Duodenal mucosa (tissue), 2 donors: ENCODE results near the gene TNNT2.

ENCODE experiments used
- H3K27ac ChIP-seq: one replicate; pipeline ENCODE4 v1.7.0; 2013; ENCODE audit warnings: low read depth, low read length
- H3K27me3 ChIP-seq, 2 donors: one replicate each; pipeline ENCODE4 v1.7.0; 2013; ENCODE audit warnings: low read length in 2 of 2, control low read depth in 1 of 2; ENCODE audit not compliant: insufficient read depth in 2 of 2, control insufficient read depth in 1 of 2
- H3K36me3 ChIP-seq, 2 donors: one replicate each; pipeline ENCODE4 v1.7.0; 2013; ENCODE audit warnings: low read length in 2 of 2, control low read depth in 1 of 2; ENCODE audit not compliant: insufficient read depth in 2 of 2, control insufficient read depth in 1 of 2
- H3K4me1 ChIP-seq, 2 donors: one replicate each; pipeline ENCODE4 v1.7.0; 2013; ENCODE audit warnings: low read length in 2 of 2, control low read depth in 1 of 2; ENCODE audit not compliant: insufficient read depth in 2 of 2, control insufficient read depth in 1 of 2
- H3K4me3 ChIP-seq, 2 donors: one replicate each; pipeline ENCODE4 v1.7.0; 2013; ENCODE audit warnings: low read length in 2 of 2, low read depth in 1 of 2
- H3K9ac ChIP-seq, 2 donors: one replicate each; pipeline ENCODE4 v1.7.0; 2013; ENCODE audit warnings: low read length in 2 of 2, low read depth in 1 of 2
- H3K9me3 ChIP-seq, 2 donors: one replicate each; pipeline ENCODE4 v1.7.0; 2013; ENCODE audit warnings: low read length in 2 of 2, control low read depth in 1 of 2; ENCODE audit not compliant: control insufficient read depth in 1 of 2

Gene TNNT2

DNA sequence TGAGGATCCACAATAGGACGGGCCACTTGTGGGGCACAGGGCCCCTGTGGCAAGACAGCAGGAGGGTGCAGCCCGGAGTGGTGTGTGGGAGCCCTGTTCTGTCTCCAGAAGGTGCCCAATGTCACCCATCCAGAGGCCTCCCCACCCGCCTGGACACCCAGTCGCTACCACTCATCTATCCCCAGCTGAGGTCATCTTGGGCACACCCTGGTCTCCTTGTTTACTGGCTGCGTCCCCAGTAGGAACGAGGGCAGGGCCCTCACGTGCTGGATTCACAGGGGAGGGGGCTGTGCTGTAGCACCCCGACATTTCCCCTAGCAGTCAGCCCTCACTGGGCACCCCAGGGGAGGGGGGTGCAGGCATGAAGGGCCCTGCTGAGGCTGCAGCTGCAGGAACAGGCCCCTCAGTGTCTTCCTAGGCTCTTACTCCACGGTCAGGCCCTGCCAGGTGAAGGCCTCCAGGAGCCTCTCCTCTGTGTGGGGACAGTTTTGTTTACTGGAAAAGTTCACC is 2.3 kb upstream of the TNNT2 start:
- peaks cover 8 to 29% of the 10 kb centered on the region in 2 donors for H3K36me3 ChIP-seq
- H3K9ac ChIP-seq: no peak overlapping the region
- peaks cover 12 to 16% of the 10 kb centered on the region in 2 donors for H3K27me3 ChIP-seq
- H3K4me1 ChIP-seq: no peaks in the 10 kb centered on the region
- no peak overlapping the region for H3K4me3 ChIP-seq
- H3K27ac ChIP-seq: no peak overlapping the region
- no peaks in the 10 kb centered on the region for H3K9me3 ChIP-seq

DNA sequence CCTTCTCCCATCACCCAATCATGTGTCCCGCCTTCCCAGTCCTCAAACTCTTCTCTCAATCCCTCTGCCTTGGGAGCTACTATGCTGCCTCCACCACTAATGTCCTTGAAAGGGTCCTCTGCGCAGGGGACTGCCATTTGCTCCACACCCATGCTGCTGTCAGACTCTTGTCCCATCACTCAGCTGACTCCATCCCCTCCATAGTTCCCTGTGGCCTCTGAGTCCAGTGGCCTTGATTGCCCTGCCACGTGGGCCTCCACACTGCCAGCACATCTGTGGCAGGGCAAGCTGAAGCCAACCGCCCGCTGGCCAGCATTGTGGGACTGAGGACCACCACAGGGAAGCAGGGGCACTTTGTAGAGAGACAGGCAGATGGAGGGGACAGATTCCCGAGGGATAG is 1.3 kb upstream of the TNNT2 start:
- H3K9me3 ChIP-seq: no peaks in the 10 kb centered on the region
- H3K9ac ChIP-seq: no peak overlapping the region
- H3K27ac ChIP-seq: no peak overlapping the region
- no peak overlapping the region for H3K4me3 ChIP-seq
- peaks cover 0 to 20% of the 10 kb centered on the region in 2 donors for H3K36me3 ChIP-seq
- H3K27me3 ChIP-seq: peaks cover 12 to 21% of the 10 kb centered on the region in 2 donors
- no peaks in the 10 kb centered on the region for H3K4me1 ChIP-seq

DNA sequence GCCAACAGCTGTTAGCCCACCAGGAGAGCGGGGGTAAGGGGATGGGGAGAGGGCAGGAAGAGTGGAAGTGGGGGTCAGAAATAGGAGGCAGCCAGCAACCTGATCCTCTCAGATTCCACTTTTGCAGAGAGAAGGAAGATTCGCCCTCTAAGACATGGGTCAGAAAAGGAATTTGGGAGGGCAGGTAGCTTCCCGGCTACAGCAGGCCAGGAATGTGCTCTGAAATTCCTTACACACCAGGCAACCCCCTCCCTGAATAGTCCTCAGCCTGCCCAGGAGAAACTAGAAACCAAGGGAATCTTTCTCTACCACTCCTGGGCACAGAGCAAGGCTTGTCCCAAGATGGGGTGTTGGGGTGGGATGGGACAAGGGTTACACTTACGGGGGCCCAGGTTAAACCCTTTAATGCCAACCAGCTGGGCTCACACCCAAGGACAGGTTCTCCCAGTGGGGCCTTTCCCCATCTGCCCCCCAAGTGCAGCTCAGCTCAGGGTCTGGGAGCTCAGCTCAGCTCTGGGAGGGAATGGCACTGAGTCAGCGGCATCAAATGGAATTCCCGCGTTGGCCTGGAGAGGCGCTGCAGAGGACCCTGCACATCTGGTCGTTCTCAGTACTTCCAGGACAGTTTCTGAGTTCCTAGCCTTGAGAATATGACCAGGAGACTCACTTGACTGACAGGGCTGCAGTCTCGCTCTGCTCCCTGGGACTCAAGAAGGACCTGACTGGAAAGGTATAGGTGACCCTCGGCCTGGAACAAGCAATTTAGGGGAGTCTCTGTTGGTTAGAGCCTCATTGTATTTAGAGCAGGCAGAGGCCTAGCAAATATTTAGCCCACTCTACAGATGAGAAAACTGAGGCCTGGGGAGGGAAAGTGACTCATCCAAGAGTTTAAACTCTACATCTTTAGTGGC is 761 bp downstream of the TNNT2 start:
- H3K9me3 ChIP-seq: no peaks in the 10 kb centered on the region
- no peak overlapping the region for H3K9ac ChIP-seq
- H3K4me1 ChIP-seq: no peaks in the 10 kb centered on the region
- no peak overlapping the region for H3K4me3 ChIP-seq
- H3K36me3 ChIP-seq: peaks cover 0 to 4% of the 10 kb centered on the region in 2 donors
- H3K27ac ChIP-seq: no peak overlapping the region
- H3K27me3 ChIP-seq: peaks cover 25 to 42% of the 10 kb centered on the region in 2 donors

GRCh38 chr1:201376107-201376463 is 1.4 kb downstream of the TNNT2 start:
- Histone ChIP-seq H3K9me3 (no peaks in the 10 kb centered on the region), H3K36me3 (peaks cover 0 to 2% of the 10 kb centered on the region in 2 donors), H3K4me1 (no peaks in the 10 kb centered on the region), H3K4me3 (no peak overlapping the region), H3K27me3 (peaks cover 25 to 42% of the 10 kb centered on the region in 2 donors), H3K27ac (no peak overlapping the region), H3K9ac (no peak overlapping the region)

DNA sequence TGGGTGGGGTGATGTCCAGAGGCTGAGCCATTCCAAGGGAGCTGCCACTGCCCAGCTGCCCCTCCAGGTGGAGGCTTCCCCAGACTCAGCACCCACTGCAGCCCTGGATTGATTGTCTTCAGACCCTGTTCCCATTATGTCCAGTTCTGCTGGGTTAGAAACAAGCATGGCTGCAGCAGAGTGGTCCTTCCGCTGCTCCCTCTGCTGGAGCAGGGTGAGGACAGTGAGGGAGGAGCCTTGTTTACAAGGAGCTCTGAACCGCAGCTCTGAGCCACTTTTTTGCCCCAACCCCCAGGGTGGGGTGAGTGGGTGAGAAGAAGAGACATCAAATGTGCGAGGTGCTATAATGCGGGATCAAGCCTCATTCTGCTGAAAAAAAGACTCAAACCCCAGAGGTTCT is 2.3 kb downstream of the TNNT2 start:
- Histone ChIP-seq H3K9me3 (no peaks in the 10 kb centered on the region), H3K27ac (no peak overlapping the region), H3K27me3 (peaks cover 25 to 44% of the 10 kb centered on the region in 2 donors), H3K4me1 (no peaks in the 10 kb centered on the region), H3K9ac (no peak overlapping the region), H3K4me3 (no peak overlapping the region), H3K36me3 (no peaks in the 10 kb centered on the region)

DNA sequence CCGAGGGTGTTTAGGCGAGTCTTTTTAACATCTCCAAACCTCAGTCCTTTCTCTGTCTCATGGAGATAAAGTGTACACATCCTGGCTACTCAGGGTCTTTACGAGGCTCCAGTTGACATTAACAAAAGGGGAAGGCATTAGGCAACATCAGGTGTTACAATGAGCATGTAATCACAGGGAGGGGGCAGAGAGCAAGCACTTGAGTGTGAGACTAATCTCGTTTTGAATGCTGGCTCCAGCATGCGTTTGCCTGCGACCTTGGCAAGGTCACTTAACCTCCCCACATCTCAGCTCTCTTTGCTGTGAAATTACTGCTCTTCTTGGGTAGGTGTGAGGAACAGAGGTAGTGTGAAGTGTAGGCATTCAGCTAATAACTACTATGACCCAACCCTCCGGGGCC is 3.1 kb downstream of the TNNT2 start:
- H3K27me3 ChIP-seq: peaks cover 25 to 46% of the 10 kb centered on the region in 2 donors
- no peak overlapping the region for H3K27ac ChIP-seq
- no peak overlapping the region for H3K9ac ChIP-seq
- H3K36me3 ChIP-seq: no peaks in the 10 kb centered on the region
- H3K4me1 ChIP-seq: no peaks in the 10 kb centered on the region
- no peaks in the 10 kb centered on the region for H3K9me3 ChIP-seq
- H3K4me3 ChIP-seq: no peak overlapping the region

- Histone ChIP-seq H3K9me3 (no peaks in the 10 kb centered on the region), H3K9ac (no peak overlapping the region), H3K27ac (no peak overlapping the region), H3K4me3 (no peak overlapping the region), H3K36me3 (no peaks in the 10 kb centered on the region), H3K4me1 (no peaks in the 10 kb centered on the region), H3K27me3 (peaks cover 25 to 51% of the 10 kb centered on the region in 2 donors)
Measured at GRCh38 chr1:201371792-201372191, 5.7 kb downstream of the TNNT2 start.

DNA sequence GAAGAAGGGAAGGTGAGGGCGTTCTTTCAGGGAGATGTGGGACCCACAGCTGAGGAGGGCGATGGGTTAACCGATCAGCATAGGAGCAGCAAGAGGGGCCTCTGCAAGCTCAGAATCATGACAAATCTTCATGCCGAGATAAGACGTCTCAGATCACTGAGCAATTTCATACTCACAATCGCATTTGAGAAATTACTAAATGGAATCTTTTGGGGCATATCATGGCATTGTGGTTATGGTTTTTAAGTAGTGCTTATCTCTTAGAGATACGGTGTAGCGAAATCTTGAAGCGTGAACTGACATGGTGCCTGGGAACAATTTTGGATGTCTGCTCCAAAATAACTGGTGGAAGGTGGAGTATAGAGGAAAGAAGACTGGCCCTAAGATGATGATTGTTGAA is 6.2 kb downstream of the TNNT2 start:
- no peaks in the 10 kb centered on the region for H3K4me1 ChIP-seq
- H3K9ac ChIP-seq: no peak overlapping the region
- H3K27ac ChIP-seq: no peak overlapping the region
- no peak overlapping the region for H3K4me3 ChIP-seq
- peaks cover 25 to 51% of the 10 kb centered on the region in 2 donors for H3K27me3 ChIP-seq
- H3K36me3 ChIP-seq: no peaks in the 10 kb centered on the region
- H3K9me3 ChIP-seq: no peaks in the 10 kb centered on the region

GRCh38 chr1:201370500-201370899 is 7.0 kb downstream of the TNNT2 start:
- Histone ChIP-seq H3K4me1 (no peaks in the 10 kb centered on the region), H3K27me3 (peaks cover 20 to 45% of the 10 kb centered on the region in 2 donors), H3K27ac (no peak overlapping the region)

DNA sequence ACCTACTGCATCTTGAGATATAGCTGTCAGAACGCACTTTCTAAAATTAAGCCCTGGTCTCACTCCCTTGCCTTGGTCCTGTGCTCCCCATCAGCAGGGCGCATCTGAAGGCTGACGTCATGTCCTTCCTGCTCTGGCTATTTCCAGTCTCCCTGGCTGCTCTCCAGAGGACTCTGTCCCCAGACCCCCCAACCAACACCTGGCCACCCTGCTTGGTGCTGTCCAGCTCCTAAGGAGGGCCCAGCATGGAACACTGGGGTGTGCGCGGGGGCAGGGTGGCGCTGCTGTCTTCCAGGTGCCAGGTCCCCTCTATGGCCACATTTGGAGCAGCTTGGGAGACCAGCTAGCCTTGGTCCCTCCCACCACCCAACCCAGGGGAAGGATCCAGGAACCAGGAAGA is 8.3 kb downstream of the TNNT2 start:
- no peak overlapping the region for H3K4me3 ChIP-seq
- no peaks in the 10 kb centered on the region for H3K4me1 ChIP-seq
- H3K27ac ChIP-seq: no peak overlapping the region

More at GRCh38 chr1:201370500-201370899, 7.0 kb downstream of the TNNT2 start:
- H3K9me3 ChIP-seq: no peaks in the 10 kb centered on the region
- no peak overlapping the region for H3K9ac ChIP-seq
- H3K36me3 ChIP-seq: no peaks in the 10 kb centered on the region
- H3K4me3 ChIP-seq: no peak overlapping the region

More for the DNA sequence above, 8.3 kb downstream of the TNNT2 start:
- H3K9me3 ChIP-seq: no peaks in the 10 kb centered on the region
- no peaks in the 10 kb centered on the region for H3K36me3 ChIP-seq
- peaks cover 13 to 36% of the 10 kb centered on the region in 2 donors for H3K27me3 ChIP-seq
- H3K9ac ChIP-seq: no peak overlapping the region
